ENCODE results near the gene DPYSL5. TPM values are rescaled to one million over a fixed set of nuclear protein-coding genes. Genes with fewer than 3 reads are reported as not detected.

The DPYSL5 gene
- total and polyA plus RNA-seq, 2 donors (not counting 3 experiments of a cell fraction or from before 2014, with no cell fraction given), result not detected

DNA sequence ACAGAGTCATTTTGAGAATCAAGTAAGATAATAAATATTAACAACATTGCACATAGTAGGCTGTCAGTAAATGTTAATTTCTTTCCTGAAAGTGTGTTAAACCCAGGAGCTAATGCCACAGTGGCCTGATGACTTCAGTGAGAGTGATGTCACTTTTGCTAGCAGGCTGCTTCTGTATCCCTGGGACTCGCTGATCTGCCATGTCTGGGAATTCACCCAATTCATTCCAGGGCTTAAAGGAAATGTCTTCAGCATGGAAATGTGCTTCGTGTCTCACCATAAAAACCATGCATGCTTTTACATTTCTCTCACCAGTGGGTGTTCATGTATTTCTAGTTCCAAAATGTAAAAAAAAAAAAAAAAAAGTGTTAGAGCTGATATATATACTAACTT, 65.7 kb downstream of the DPYSL5 start:
- FAIRE-seq (no peak), DNase-seq (ENCODE audit: low read depth, low spot score) (no peak)
- no peak overlapping the region for H2AFZ ChIP-seq (ENCODE audit: low read depth, low read length)
- no peaks in the 10 kb centered on the region for H3K36me3 ChIP-seq (ENCODE audit: control insufficient read depth in 2 of 2, extremely low read depth in 1 of 2, insufficient read depth in 2 of 2, low read length in 2 of 2)
- POLR2A ChIA-PET, result no interaction called here
- CTCF ChIA-PET, result interaction anchor here (0.7 kb wide), 1 partner anchor 9 kb away, joined by 3 read pairs; no protein-coding TSS in a partner anchor
- TF ChIP-seq FOS (IDR thresholded peaks at IDR 0.05; ENCODE audit: borderline replicate concordance, insufficient read depth, low read length) (no peak), JUN (IDR thresholded peaks at IDR 0.05; ENCODE audit: borderline replicate concordance, insufficient read depth, insufficient read length, low read depth) (no peak), GATA2 (IDR thresholded peaks at IDR 0.05; ENCODE audit: insufficient read depth, insufficient read length, low read depth, low read length) (no peak), MYC (IDR thresholded peaks at IDR 0.05; ENCODE audit: low read depth, low read length) (no peak), EZH2 (IDR thresholded peaks at IDR 0.05; ENCODE audit: borderline replicate concordance, low read depth, low read length, severe bottlenecking) (no peak), POLR2AphosphoS5 (IDR thresholded peaks at IDR 0.05; ENCODE audit: insufficient read depth, low read depth, low read length) (no peak), POLR2A (IDR thresholded peaks at IDR 0.05; ENCODE audit: low read depth, low read length) (no peak)
- TF ChIP-seq, protein P1, sequence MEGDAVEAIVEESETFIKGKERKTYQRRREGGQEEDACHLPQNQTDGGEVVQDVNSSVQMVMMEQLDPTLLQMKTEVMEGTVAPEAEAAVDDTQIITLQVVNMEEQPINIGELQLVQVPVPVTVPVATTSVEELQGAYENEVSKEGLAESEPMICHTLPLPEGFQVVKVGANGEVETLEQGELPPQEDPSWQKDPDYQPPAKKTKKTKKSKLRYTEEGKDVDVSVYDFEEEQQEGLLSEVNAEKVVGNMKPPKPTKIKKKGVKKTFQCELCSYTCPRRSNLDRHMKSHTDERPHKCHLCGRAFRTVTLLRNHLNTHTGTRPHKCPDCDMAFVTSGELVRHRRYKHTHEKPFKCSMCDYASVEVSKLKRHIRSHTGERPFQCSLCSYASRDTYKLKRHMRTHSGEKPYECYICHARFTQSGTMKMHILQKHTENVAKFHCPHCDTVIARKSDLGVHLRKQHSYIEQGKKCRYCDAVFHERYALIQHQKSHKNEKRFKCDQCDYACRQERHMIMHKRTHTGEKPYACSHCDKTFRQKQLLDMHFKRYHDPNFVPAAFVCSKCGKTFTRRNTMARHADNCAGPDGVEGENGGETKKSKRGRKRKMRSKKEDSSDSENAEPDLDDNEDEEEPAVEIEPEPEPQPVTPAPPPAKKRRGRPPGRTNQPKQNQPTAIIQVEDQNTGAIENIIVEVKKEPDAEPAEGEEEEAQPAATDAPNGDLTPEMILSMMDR (IDR thresholded peaks at IDR 0.05; ENCODE audit: extremely low read depth in 1 of 2, insufficient read depth in 1 of 2, low read depth in 1 of 2, low read length in 2 of 2), result no peak
- TF ChIP-seq, protein P2, sequence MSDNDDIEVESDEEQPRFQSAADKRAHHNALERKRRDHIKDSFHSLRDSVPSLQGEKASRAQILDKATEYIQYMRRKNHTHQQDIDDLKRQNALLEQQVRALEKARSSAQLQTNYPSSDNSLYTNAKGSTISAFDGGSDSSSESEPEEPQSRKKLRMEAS (IDR thresholded peaks at IDR 0.05; ENCODE audit: insufficient read depth, insufficient read length), result no peak
- peaks cover 49 to 55% of the 10 kb centered on the region in 2 experiments for H3K27me3 ChIP-seq (ENCODE audit: control insufficient read depth in 2 of 2, insufficient read depth in 2 of 2, low read length in 2 of 2)
- no peak overlapping the region for H3K4me2 ChIP-seq (ENCODE audit: insufficient read depth, low read length)
- no peaks in the 10 kb centered on the region for H3K9me1 ChIP-seq (replicated peaks; ENCODE audit: control insufficient read depth, extremely low read depth, insufficient read depth, low read length)
- BruUV-seq (replicated peaks), result no TSS peak
- dilution Hi-C loops (cut with MboI; ENCODE audit: extremely low pct_ligation_motif_present, low sequenced_read_pairs) (no loop called here), intact Hi-C loops (cut with micrococcal nuclease) (no loop called here)
- H3K79me2 ChIP-seq (ENCODE audit: control insufficient read depth, insufficient read depth, low read length), result no peaks in the 10 kb centered on the region
- no peak overlapping the region for H3K9ac ChIP-seq (replicated peaks; ENCODE audit: extremely low read depth, insufficient read depth, low read length)
- H4K20me1 ChIP-seq (replicated peaks; ENCODE audit: control insufficient read depth, extremely low read depth, insufficient read depth, low read length), result no peaks in the 10 kb centered on the region
- H3K4me3 ChIP-seq (replicated peaks in 1 of 3; ENCODE audit: insufficient read depth in 1 of 3, low read depth in 1 of 3, low read length in 3 of 3), result no peak overlapping the region
- no peaks in the 10 kb centered on the region for H3K9me3 ChIP-seq (replicated peaks; ENCODE audit: control insufficient read depth, insufficient read depth, low read length)
- no peaks in the 10 kb centered on the region for H3K4me1 ChIP-seq (ENCODE audit: control insufficient read depth, extremely low read depth, insufficient read depth, low read length)
- H3K27ac ChIP-seq (ENCODE audit: insufficient read depth, low read depth, low read length), result no peak overlapping the region
